WTC11 (cell line): ENCODE results near the gene MYRF. TPM values are rescaled to one million over a fixed set of nuclear protein-coding genes. Genes with fewer than 3 reads are reported as not detected.
A peak's percentile ranks its signal among the peaks of the same experiment; 100 is the strongest.

Source experiments
- ATAC-seq: fragments of 200-7000 bp; cut with Tn5 transposase; 2 replicates; pipeline ENCODE4 v1.10.0; 2021; ENCODE audit warnings: mild to moderate bottlenecking, moderate library complexity
- CTCF ChIA-PET: fragments of 300-600 bp; sonication (Branson Sonifier 250); formaldehyde crosslinking; loops from one replicate; lab custom pipeline; 2021; ENCODE audit warnings: antibody characterized with exemption; lab: Charles Lee
- POLR2A ChIA-PET: fragments of 350-600 bp; sonication (Branson Sonifier 250); formaldehyde crosslinking; loops from one replicate; lab custom pipeline; 2021; ENCODE audit warnings: antibody characterized with exemption; lab: Charles Lee
- DNase-seq: peaks from one replicate; pipeline ENCODE4 v3.0.0; 2021; ENCODE audit warnings: low spot score
- H3K27ac Mint-ChIP-seq: 2 replicates; pipeline ENCODE4 v1.8.0; 2021; ENCODE audit warnings: mixed read lengths
- H3K27me3 Mint-ChIP-seq: 2 replicates; pipeline ENCODE4 v1.8.0; 2021; ENCODE audit warnings: low read depth, mild to moderate bottlenecking, moderate library complexity, mixed read lengths
- H3K36me3 Mint-ChIP-seq: 2 replicates; pipeline ENCODE4 v1.8.0; 2021; ENCODE audit warnings: mixed read lengths
- H3K4me1 Mint-ChIP-seq: 2 replicates; pipeline ENCODE4 v1.8.0; 2022; ENCODE audit warnings: mixed read lengths
- H3K4me3 Mint-ChIP-seq: 2 replicates; pipeline ENCODE4 v1.8.0; 2021; ENCODE audit warnings: mild to moderate bottlenecking, moderate library complexity, mixed read lengths
- H3K9me3 Mint-ChIP-seq: 2 replicates; pipeline ENCODE4 v1.8.0; 2021; ENCODE audit warnings: mixed read lengths
- AR ChIP-seq: fragments of 250-450 bp; sonication (Bioruptor Pico); IDR thresholded peaks from 2 replicates; pipeline ENCODE4 v1.9.0; 2021; ENCODE audit warnings: mild to moderate bottlenecking
- ATF1 ChIP-seq: sonication (generic); formaldehyde crosslinking; IDR thresholded peaks from 2 replicates; pipeline ENCODE4 v1.8.1; 2023; ENCODE audit warnings: mild to moderate bottlenecking, moderate library complexity, missing genetic modification reagents
- ATF6 ChIP-seq: sonication (generic); formaldehyde crosslinking; IDR thresholded peaks from 2 replicates; pipeline ENCODE4 v1.8.1; 2023; ENCODE audit warnings: mild to moderate bottlenecking, missing genetic modification reagents
- CREM ChIP-seq: sonication (generic); formaldehyde crosslinking; IDR thresholded peaks from 2 replicates; pipeline ENCODE4 v1.8.1; 2022; ENCODE audit warnings: mild to moderate bottlenecking, missing genetic modification reagents, moderate library complexity
- CTCF ChIP-seq: fragments of 200-600 bp; IDR thresholded peaks from 2 replicates; pipeline ENCODE4 v1.8.0; 2022; ENCODE audit warnings: antibody characterized with exemption
- E2F5 ChIP-seq: sonication (generic); formaldehyde crosslinking; IDR thresholded peaks from 2 replicates; pipeline ENCODE4 v1.8.1; 2022; ENCODE audit warnings: mild to moderate bottlenecking, moderate library complexity, missing genetic modification reagents
- FOXJ3 ChIP-seq: sonication (generic); formaldehyde crosslinking; IDR thresholded peaks from 2 replicates; pipeline ENCODE4 v1.9.0; 2021; ENCODE audit warnings: missing genetic modification reagents, mild to moderate bottlenecking, borderline replicate concordance
- FOXK1 ChIP-seq: sonication (generic); formaldehyde crosslinking; IDR thresholded peaks from 2 replicates; pipeline ENCODE4 v1.8.0; 2022; ENCODE audit warnings: mild to moderate bottlenecking, moderate library complexity, missing genetic modification reagents
- FOXP4 ChIP-seq: sonication (generic); formaldehyde crosslinking; IDR thresholded peaks from 2 replicates; pipeline ENCODE4 v1.8.0; 2022; ENCODE audit warnings: mild to moderate bottlenecking, missing genetic modification reagents
- GRHL2 ChIP-seq: fragments of 250-450 bp; sonication (Bioruptor Pico); IDR thresholded peaks from 2 replicates; pipeline ENCODE4 v1.8.0; 2022; ENCODE audit warnings: mild to moderate bottlenecking, moderate library complexity; ENCODE audit not compliant: insufficient replicate concordance, severe bottlenecking
- GTF2I ChIP-seq: fragments of 250-450 bp; sonication (Bioruptor Pico); conservative IDR thresholded peaks from 2 replicates; pipeline ENCODE4 v1.4.0; 2021; ENCODE audit warnings: mild to moderate bottlenecking
- MYBL2 ChIP-seq: sonication (generic); formaldehyde crosslinking; IDR thresholded peaks from 2 replicates; pipeline ENCODE4 v1.8.1; 2023; ENCODE audit warnings: mild to moderate bottlenecking, moderate library complexity, missing genetic modification reagents
- RORB ChIP-seq: fragments of 250-450 bp; sonication (Bioruptor Pico); IDR thresholded peaks from 2 replicates; pipeline ENCODE4 v1.9.0; 2021; ENCODE audit warnings: mild to moderate bottlenecking
- SP1 ChIP-seq: sonication (generic); formaldehyde crosslinking; conservative IDR thresholded peaks from 2 replicates; pipeline ENCODE4 v1.8.1; 2022; ENCODE audit warnings: missing genetic modification reagents
- STAT6 ChIP-seq: sonication (generic); formaldehyde crosslinking; conservative IDR thresholded peaks from 2 replicates; pipeline ENCODE4 v1.8.1; 2023; ENCODE audit warnings: mild to moderate bottlenecking, low read depth, missing genetic modification reagents, moderate library complexity
- ZNF512 ChIP-seq: sonication (generic); formaldehyde crosslinking; IDR thresholded peaks from 2 replicates; pipeline ENCODE4 v1.8.1; 2022; ENCODE audit warnings: missing genetic modification reagents, borderline replicate concordance
- ZNF671 ChIP-seq: fragments of 250-450 bp; sonication (Bioruptor Pico); IDR thresholded peaks from 2 replicates; pipeline ENCODE4 v1.8.0; 2021; ENCODE audit warnings: mild to moderate bottlenecking
- total RNA-seq: library from RNA; stranded (reverse); gene quantifications from 3 replicates; pipeline ENCODE4 v1.2.3, GENCODE V29; 2021

Gene MYRF
- total RNA-seq, 1 experiment from 2014 or later: 5.9 TPM

- ATAC-seq (peak; percentile 14), DNase-seq (no peak)
- no peaks in the 10 kb centered on the region for H3K36me3 Mint-ChIP-seq
- ChIA-PET POLR2A (interaction anchor here (1.1 to 2.2 kb wide), 3 partner anchors 8 to 24 kb away, joined by 3 to 12 read pairs (median 9); no protein-coding TSS in a partner anchor), CTCF (interaction anchor here (0.6 to 5.5 kb wide), 30 partner anchors 8 to 797 kb away, joined by 3 to 71 read pairs (median 6); no protein-coding TSS in a partner anchor)
- peaks cover 3% of the 10 kb centered on the region; the same call in 1 of the 2 replicates for H3K27me3 Mint-ChIP-seq
- peak overlapping the region; percentile 26; the same call in 1 of the 2 replicates for H3K27ac Mint-ChIP-seq
- TF ChIP-seq MYBL2 (no peak), ATF1 (CRISPR knock-in tag) (no peak), STAT6 (CRISPR knock-in tag) (no peak), FOXK1 (CRISPR knock-in tag) (no peak), GRHL2 (no peak), ZNF512 (CRISPR knock-in tag) (no peak), CTCF (no peak), E2F5 (CRISPR knock-in tag) (no peak), FOXJ3 (CRISPR knock-in tag) (no peak)
- peak overlapping the region; percentile 61 for H3K4me3 Mint-ChIP-seq
- H3K4me1 Mint-ChIP-seq: peaks cover 36% of the 10 kb centered on the region
- H3K9me3 Mint-ChIP-seq: no peaks in the 10 kb centered on the region
Measured at GRCh38 chr11:61718046-61718531, 34.3 kb upstream of the MYRF start.

- H3K27ac Mint-ChIP-seq: peak overlapping the region; percentile 32; the same call in 1 of the 2 replicates
- peak overlapping the region; percentile 61 for H3K4me3 Mint-ChIP-seq
- peaks cover 3% of the 10 kb centered on the region; the same call in 1 of the 2 replicates for H3K27me3 Mint-ChIP-seq
- H3K36me3 Mint-ChIP-seq: no peaks in the 10 kb centered on the region
- CTCF ChIA-PET: interaction anchor here (0.6 to 5.5 kb wide), 31 partner anchors 9 to 273 kb away, joined by 3 to 71 read pairs (median 6); no protein-coding TSS in a partner anchor
- H3K4me1 Mint-ChIP-seq: peaks cover 36% of the 10 kb centered on the region
- H3K9me3 Mint-ChIP-seq: no peaks in the 10 kb centered on the region
- DNase-seq: peak; percentile 73
- POLR2A ChIA-PET: interaction anchor here (1.1 to 2.2 kb wide), 3 partner anchors 9 to 24 kb away, joined by 3 to 12 read pairs (median 9); no protein-coding TSS in a partner anchor
- peak; percentile 79 for ATAC-seq
- TF ChIP-seq GTF2I (CRISPR knock-in tag): no peak
- TF ChIP-seq CREM (CRISPR knock-in tag): peak; percentile 61; the same call in 1 of the 2 replicates
- peak; percentile 39; the same call in 1 of the 2 replicates for TF ChIP-seq SP1 (CRISPR knock-in tag)
- TF ChIP-seq ZNF671: no peak
- 0 out of 2 replicates have a peak, but pooled peaks have one; percentile 18 for TF ChIP-seq FOXP4 (CRISPR knock-in tag)
- no peak for TF ChIP-seq ATF6 (CRISPR knock-in tag)
- no peak for TF ChIP-seq AR (CRISPR knock-in tag)
- TF ChIP-seq RORB (CRISPR knock-in tag): no peak
Measured at GRCh38 chr11:61718621-61719302, 33.7 kb upstream of the MYRF start.
